ENCODE data around the gene DNM1. TPM values are rescaled to one million over a fixed set of nuclear protein-coding genes. Genes with fewer than 3 reads are reported as not detected.

The DNM1 gene
- total and polyA plus RNA-seq, 10 of the 15 experiments (the other 5 are each of a cell fraction or from before 2014, with no cell fraction given): 0.06 to 0.67 (median 0.19) TPM; not detected in 3

DNA sequence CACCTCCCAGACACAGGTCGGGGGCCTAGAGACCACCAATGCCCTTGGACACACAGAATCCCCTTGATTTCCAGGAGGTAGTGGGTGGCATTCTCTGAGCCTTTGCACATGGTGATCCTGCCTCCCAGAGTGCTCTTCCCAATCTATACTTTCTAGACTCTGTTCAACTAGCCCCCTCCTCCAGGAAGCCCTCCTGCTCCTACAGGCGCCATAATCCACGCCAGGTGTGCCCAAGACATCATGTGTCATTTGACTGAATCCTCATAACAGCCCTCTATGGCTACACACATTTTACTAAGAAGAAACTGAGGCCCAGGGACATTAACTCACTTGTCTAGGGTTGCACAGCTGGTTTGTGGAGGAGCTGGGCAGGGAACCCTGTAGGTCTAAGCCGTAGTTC lies 36.0 kb upstream of the DNM1 start (continued):
- TF ChIP-seq ZBTB4 (CRISPR knock-in tag; IDR thresholded peaks at IDR 0.05) (no peak), CHD1 (IDR thresholded peaks at IDR 0.05; ENCODE audit: low read depth, low read length) (no peak), RB1 (IDR thresholded peaks at IDR 0.05; ENCODE audit: borderline replicate concordance) (no peak), STAT3 (IDR thresholded peaks at IDR 0.05; ENCODE audit: low read depth, low read length) (no peak), RBBP5 (conservative IDR thresholded peaks at IDR 0.05) (no peak), FOXM1 (IDR thresholded peaks at IDR 0.05; ENCODE audit: low read depth, low read length) (no peak)

- Histone ChIP-seq H3K4me3 (no peak overlapping the region), H3K27ac (ENCODE audit: control insufficient read depth, insufficient read depth) (no peak overlapping the region), H3K4me1 (ENCODE audit: control insufficient read depth, insufficient read depth, low read length) (no peaks in the 10 kb centered on the region), H3K79me2 (ENCODE audit: control insufficient read depth, insufficient read depth, low read length) (no peaks in the 10 kb centered on the region), H3K4me2 (ENCODE audit: control insufficient read depth, insufficient read depth) (no peak overlapping the region), H3K9ac (ENCODE audit: control insufficient read depth, insufficient read depth, low read length) (no peak overlapping the region), H4K20me1 (ENCODE audit: control insufficient read depth, insufficient read depth) (no peaks in the 10 kb centered on the region), H3K9me3 (replicated peaks; ENCODE audit: control insufficient read depth, insufficient read depth, low read length) (no peaks in the 10 kb centered on the region), H3K36me3 (ENCODE audit: control insufficient read depth in 2 of 2, insufficient read depth in 2 of 2, low read length in 1 of 2) (peaks cover 13 to 15% of the 10 kb centered on the region in 2 experiments; a peak in 3 of 4 replicates), H3K27me3 (replicated peaks in 1 of 2; ENCODE audit: control insufficient read depth in 2 of 2, insufficient read depth in 2 of 2, low read length in 1 of 2) (no peaks in the 10 kb centered on the region), H2AFZ (ENCODE audit: control insufficient read depth, low read depth, low read length) (no peak overlapping the region)
- in situ Hi-C loops (cut with MboI) (no loop called here), intact Hi-C loops (cut with micrococcal nuclease; ENCODE audit: unreplicated experiment) (no loop called here)
- BruUV-seq (replicated peaks): TSS peak; percentile 75
- ATAC-seq: no peak
- TF ChIP-seq, protein P1, sequence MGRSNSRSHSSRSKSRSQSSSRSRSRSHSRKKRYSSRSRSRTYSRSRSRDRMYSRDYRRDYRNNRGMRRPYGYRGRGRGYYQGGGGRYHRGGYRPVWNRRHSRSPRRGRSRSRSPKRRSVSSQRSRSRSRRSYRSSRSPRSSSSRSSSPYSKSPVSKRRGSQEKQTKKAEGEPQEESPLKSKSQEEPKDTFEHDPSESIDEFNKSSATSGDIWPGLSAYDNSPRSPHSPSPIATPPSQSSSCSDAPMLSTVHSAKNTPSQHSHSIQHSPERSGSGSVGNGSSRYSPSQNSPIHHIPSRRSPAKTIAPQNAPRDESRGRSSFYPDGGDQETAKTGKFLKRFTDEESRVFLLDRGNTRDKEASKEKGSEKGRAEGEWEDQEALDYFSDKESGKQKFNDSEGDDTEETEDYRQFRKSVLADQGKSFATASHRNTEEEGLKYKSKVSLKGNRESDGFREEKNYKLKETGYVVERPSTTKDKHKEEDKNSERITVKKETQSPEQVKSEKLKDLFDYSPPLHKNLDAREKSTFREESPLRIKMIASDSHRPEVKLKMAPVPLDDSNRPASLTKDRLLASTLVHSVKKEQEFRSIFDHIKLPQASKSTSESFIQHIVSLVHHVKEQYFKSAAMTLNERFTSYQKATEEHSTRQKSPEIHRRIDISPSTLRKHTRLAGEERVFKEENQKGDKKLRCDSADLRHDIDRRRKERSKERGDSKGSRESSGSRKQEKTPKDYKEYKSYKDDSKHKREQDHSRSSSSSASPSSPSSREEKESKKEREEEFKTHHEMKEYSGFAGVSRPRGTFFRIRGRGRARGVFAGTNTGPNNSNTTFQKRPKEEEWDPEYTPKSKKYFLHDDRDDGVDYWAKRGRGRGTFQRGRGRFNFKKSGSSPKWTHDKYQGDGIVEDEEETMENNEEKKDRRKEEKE (IDR thresholded peaks at IDR 0.05): no peak
- no peak for TF ChIP-seq SREBF1 (IDR thresholded peaks at IDR 0.05; ENCODE audit: low read length)
- TF ChIP-seq E2F4 (IDR thresholded peaks at IDR 0.05; ENCODE audit: low read depth, low read length): no peak
- no peak for TF ChIP-seq ZBTB4 (CRISPR knock-in tag; IDR thresholded peaks at IDR 0.05)
- TF ChIP-seq RUNX3 (IDR thresholded peaks at IDR 0.05; ENCODE audit: low read length): no peak
- TF ChIP-seq CBFB (IDR thresholded peaks at IDR 0.05; ENCODE audit: low read depth): no peak
- FAIRE-seq: no peak
- 72% methylated on average over 8 of the region's 8 CpGs for WGBS (ENCODE audit: insufficient coverage, insufficient replicate concordance, low lambda C conversion rate, missing lambda C conversion rate)
- POLR2A ChIA-PET: interaction anchor here (1.2 kb wide), 1 partner anchor 9 kb away, joined by 5 read pairs; the partner anchor contains the start of gene BBLN
- SMC1A ChIA-PET (ENCODE audit: uncharacterized antibody, unreplicated experiment): interaction anchor here (0.6 kb wide), 1 partner anchor 19 kb away, joined by 5 read pairs; no protein-coding TSS in a partner anchor
- no peak for DNase-seq (ENCODE audit: low read depth, low spot score)
- CTCF ChIA-PET: no interaction called here
- RAD21 ChIA-PET (ENCODE audit: unreplicated experiment): no interaction called here
Observed at GRCh38 chr9:128168731-128169308, 34.4 kb upstream of the DNM1 start.
